Activated naive CD8-positive, alpha-beta T cell (primary cell): ENCODE measurements around the gene PLEKHB1.

Source experiments
- H3K27ac Mint-ChIP-seq: one replicate; pipeline ENCODE4 v1.8.0; 2021; ENCODE audit warnings: mixed read lengths
- H3K27me3 Mint-ChIP-seq: one replicate; pipeline ENCODE4 v1.8.0; 2021; ENCODE audit warnings: mixed read lengths
- H3K36me3 Mint-ChIP-seq: one replicate; pipeline ENCODE4 v1.8.0; 2021; ENCODE audit warnings: mixed read lengths
- H3K4me1 Mint-ChIP-seq: one replicate; pipeline ENCODE4 v1.8.0; 2021; ENCODE audit warnings: low read depth, mixed read lengths
- H3K4me3 Mint-ChIP-seq: one replicate; pipeline ENCODE4 v1.8.0; 2021; ENCODE audit warnings: mild to moderate bottlenecking, mixed read lengths
- H3K9me3 Mint-ChIP-seq: one replicate; pipeline ENCODE4 v1.8.0; 2021; ENCODE audit warnings: low read depth, mixed read lengths

Gene PLEKHB1

GRCh38 chr11:73636249-73636648 lies 10.1 kb upstream of the PLEKHB1 start:
- Mint-ChIP-seq H3K27me3 (no peaks in the 10 kb centered on the region), H3K9me3 (no peaks in the 10 kb centered on the region), H3K4me3 (no peak overlapping the region), H3K27ac (no peak overlapping the region), H3K36me3 (no peaks in the 10 kb centered on the region), H3K4me1 (peaks cover 17% of the 10 kb centered on the region)

GRCh38 chr11:73637012-73637411 lies 9.4 kb upstream of the PLEKHB1 start:
- Mint-ChIP-seq H3K4me1 (peaks cover 20% of the 10 kb centered on the region), H3K27ac (no peak overlapping the region), H3K9me3 (no peaks in the 10 kb centered on the region)

GRCh38 chr11:73640592-73640991 lies 5.8 kb upstream of the PLEKHB1 start:
- Mint-ChIP-seq H3K27me3 (no peaks in the 10 kb centered on the region), H3K4me1 (peaks cover 13% of the 10 kb centered on the region), H3K9me3 (no peaks in the 10 kb centered on the region), H3K4me3 (no peak overlapping the region), H3K36me3 (no peaks in the 10 kb centered on the region), H3K27ac (peak overlapping the region; percentile 0)

More at GRCh38 chr11:73637012-73637411, 9.4 kb upstream of the PLEKHB1 start:
- Mint-ChIP-seq H3K4me3 (no peak overlapping the region), H3K36me3 (no peaks in the 10 kb centered on the region), H3K27me3 (no peaks in the 10 kb centered on the region)

GRCh38 chr11:73641668-73642067 lies 4.7 kb upstream of the PLEKHB1 start:
- Mint-ChIP-seq H3K27me3 (no peaks in the 10 kb centered on the region), H3K9me3 (no peaks in the 10 kb centered on the region), H3K36me3 (no peaks in the 10 kb centered on the region), H3K4me3 (no peak overlapping the region), H3K27ac (no peak overlapping the region), H3K4me1 (peaks cover 13% of the 10 kb centered on the region)

- Mint-ChIP-seq H3K4me1 (peaks cover 29% of the 10 kb centered on the region), H3K9me3 (no peaks in the 10 kb centered on the region), H3K36me3 (no peaks in the 10 kb centered on the region), H3K27ac (no peak overlapping the region), H3K27me3 (no peaks in the 10 kb centered on the region), H3K4me3 (no peak overlapping the region)
Observed at GRCh38 chr11:73645121-73645969, 1.0 kb upstream of the PLEKHB1 start.

- Mint-ChIP-seq H3K36me3 (no peaks in the 10 kb centered on the region), H3K4me3 (peak overlapping the region; percentile 82), H3K4me1 (peaks cover 20% of the 10 kb centered on the region), H3K27me3 (no peaks in the 10 kb centered on the region), H3K27ac (peak overlapping the region; percentile 75), H3K9me3 (no peaks in the 10 kb centered on the region)
Observed at GRCh38 chr11:73647459-73648100, 1.2 kb downstream of the PLEKHB1 start.

- Mint-ChIP-seq H3K9me3 (no peaks in the 10 kb centered on the region), H3K27ac (no peak overlapping the region)
Observed at GRCh38 chr11:73648121-73648520, 1.7 kb downstream of the PLEKHB1 start.

GRCh38 chr11:73648571-73649046 lies 2.2 kb downstream of the PLEKHB1 start:
- no peaks in the 10 kb centered on the region for H3K36me3 Mint-ChIP-seq
- H3K27ac Mint-ChIP-seq: no peak overlapping the region
- H3K27me3 Mint-ChIP-seq: no peaks in the 10 kb centered on the region
- peaks cover 20% of the 10 kb centered on the region for H3K4me1 Mint-ChIP-seq
- H3K9me3 Mint-ChIP-seq: no peaks in the 10 kb centered on the region
- peak overlapping the region; percentile 59 for H3K4me3 Mint-ChIP-seq

More at GRCh38 chr11:73648121-73648520, 1.7 kb downstream of the PLEKHB1 start:
- Mint-ChIP-seq H3K4me3 (peak overlapping the region; percentile 54), H3K36me3 (no peaks in the 10 kb centered on the region), H3K4me1 (peaks cover 20% of the 10 kb centered on the region), H3K27me3 (no peaks in the 10 kb centered on the region)

GRCh38 chr11:73649206-73649605 lies 2.8 kb downstream of the PLEKHB1 start:
- Mint-ChIP-seq H3K27me3 (no peaks in the 10 kb centered on the region), H3K4me1 (peaks cover 20% of the 10 kb centered on the region), H3K9me3 (no peaks in the 10 kb centered on the region), H3K36me3 (no peaks in the 10 kb centered on the region), H3K27ac (peak overlapping the region; percentile 34), H3K4me3 (peak overlapping the region; percentile 59)

- Mint-ChIP-seq H3K36me3 (no peaks in the 10 kb centered on the region), H3K9me3 (no peaks in the 10 kb centered on the region), H3K27ac (no peak overlapping the region), H3K4me3 (no peak overlapping the region), H3K27me3 (no peaks in the 10 kb centered on the region), H3K4me1 (peaks cover 20% of the 10 kb centered on the region)
Observed at GRCh38 chr11:73650400-73650799, 4.0 kb downstream of the PLEKHB1 start.

- H3K9me3 Mint-ChIP-seq: no peaks in the 10 kb centered on the region
- no peak overlapping the region for H3K4me3 Mint-ChIP-seq
- peaks cover 20% of the 10 kb centered on the region for H3K4me1 Mint-ChIP-seq
- no peak overlapping the region for H3K27ac Mint-ChIP-seq
- no peaks in the 10 kb centered on the region for H3K36me3 Mint-ChIP-seq
- no peaks in the 10 kb centered on the region for H3K27me3 Mint-ChIP-seq
Observed at GRCh38 chr11:73651252-73651651, 4.9 kb downstream of the PLEKHB1 start.

GRCh38 chr11:73651661-73652045 lies 5.3 kb downstream of the PLEKHB1 start:
- no peak overlapping the region for H3K4me3 Mint-ChIP-seq
- H3K4me1 Mint-ChIP-seq: peaks cover 19% of the 10 kb centered on the region
- H3K27ac Mint-ChIP-seq: no peak overlapping the region
- H3K27me3 Mint-ChIP-seq: no peaks in the 10 kb centered on the region
- H3K36me3 Mint-ChIP-seq: no peaks in the 10 kb centered on the region
- no peaks in the 10 kb centered on the region for H3K9me3 Mint-ChIP-seq

- Mint-ChIP-seq H3K36me3 (no peaks in the 10 kb centered on the region), H3K4me3 (no peak overlapping the region), H3K4me1 (peaks cover 15% of the 10 kb centered on the region), H3K27ac (no peak overlapping the region), H3K9me3 (no peaks in the 10 kb centered on the region), H3K27me3 (no peaks in the 10 kb centered on the region)
Observed at GRCh38 chr11:73652046-73652730, 5.8 kb downstream of the PLEKHB1 start.

GRCh38 chr11:73652856-73653559 lies 6.6 kb downstream of the PLEKHB1 start:
- Mint-ChIP-seq H3K27me3 (no peaks in the 10 kb centered on the region), H3K27ac (no peak overlapping the region), H3K36me3 (no peaks in the 10 kb centered on the region), H3K4me1 (peaks cover 8% of the 10 kb centered on the region), H3K9me3 (no peaks in the 10 kb centered on the region), H3K4me3 (no peak overlapping the region)
